ENCODE results near the gene TEKT3.

TEKT3 gene

GRCh38 chr17:15368600-15368999, 27.2 kb upstream of the TEKT3 start:
- no peak overlapping the region for H3K4me3 ChIP-seq (ENCODE audit: low read depth, low read length)
- TF ChIP-seq CTCF (IDR thresholded peaks at IDR 0.05; ENCODE audit: insufficient read depth, low read depth, low read length, missing control alignments): no peak
- DNase-seq (ENCODE audit: low read depth): no peak

DNA sequence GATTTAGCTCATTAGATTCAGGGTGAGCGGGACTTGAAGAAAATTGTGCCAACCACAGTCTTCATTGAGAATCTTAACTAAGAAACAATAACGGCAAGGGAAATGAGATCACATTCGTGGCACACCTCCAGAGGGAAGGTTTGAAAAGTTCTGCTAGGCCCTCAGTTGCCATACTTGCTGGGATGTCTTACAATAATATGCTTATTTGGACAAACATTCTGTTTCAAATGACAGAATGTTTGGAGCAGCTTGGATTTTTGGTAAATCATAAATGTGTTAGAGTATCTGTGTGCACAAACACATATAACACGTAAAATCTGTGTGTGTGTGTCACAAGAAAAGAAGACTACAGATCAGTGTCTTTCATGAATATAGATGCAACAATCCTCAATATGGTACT, 24.6 kb upstream of the TEKT3 start:
- no peak for TF ChIP-seq CTCF (IDR thresholded peaks at IDR 0.05; ENCODE audit: insufficient read depth, low read depth, low read length, missing control alignments)
- DNase-seq (ENCODE audit: low read depth): no peak

GRCh38 chr17:15364615-15365014, 23.2 kb upstream of the TEKT3 start:
- TF ChIP-seq CTCF (IDR thresholded peaks at IDR 0.05; ENCODE audit: insufficient read depth, low read depth, low read length, missing control alignments): no peak
- no peak for DNase-seq (ENCODE audit: low read depth)
- H3K4me3 ChIP-seq (ENCODE audit: low read depth, low read length): no peak overlapping the region

More for the DNA sequence above, 24.6 kb upstream of the TEKT3 start:
- no peak overlapping the region for H3K4me3 ChIP-seq (ENCODE audit: low read depth, low read length)

DNA sequence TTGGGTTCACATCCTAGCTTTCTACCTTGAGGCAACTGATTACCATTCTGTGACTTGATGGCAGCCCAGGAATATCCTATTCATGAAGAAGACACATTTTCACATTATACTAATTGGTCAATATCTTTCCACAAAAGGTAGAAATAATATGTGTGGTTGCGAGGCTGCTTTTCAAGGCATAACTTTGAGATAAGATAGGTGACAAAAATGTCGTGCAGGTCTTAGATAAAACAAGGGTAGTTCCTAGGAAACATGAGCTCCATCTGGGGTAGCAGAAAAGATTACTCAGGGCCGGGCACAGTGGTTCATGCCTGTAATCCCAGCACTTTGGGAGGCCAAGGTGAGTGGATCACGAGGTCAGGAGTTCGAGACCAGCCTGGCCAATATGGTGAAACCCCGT, 22.3 kb upstream of the TEKT3 start:
- no peak for TF ChIP-seq CTCF (IDR thresholded peaks at IDR 0.05; ENCODE audit: insufficient read depth, low read depth, low read length, missing control alignments)

GRCh38 chr17:15361592-15361991, 20.2 kb upstream of the TEKT3 start:
- no peak for DNase-seq (ENCODE audit: low read depth)
- H3K4me3 ChIP-seq (ENCODE audit: low read depth, low read length): no peak overlapping the region
- TF ChIP-seq CTCF (IDR thresholded peaks at IDR 0.05; ENCODE audit: insufficient read depth, low read depth, low read length, missing control alignments): no peak

More for the DNA sequence above, 22.3 kb upstream of the TEKT3 start:
- DNase-seq (ENCODE audit: low read depth): no peak
- H3K4me3 ChIP-seq (ENCODE audit: low read depth, low read length): no peak overlapping the region

DNA sequence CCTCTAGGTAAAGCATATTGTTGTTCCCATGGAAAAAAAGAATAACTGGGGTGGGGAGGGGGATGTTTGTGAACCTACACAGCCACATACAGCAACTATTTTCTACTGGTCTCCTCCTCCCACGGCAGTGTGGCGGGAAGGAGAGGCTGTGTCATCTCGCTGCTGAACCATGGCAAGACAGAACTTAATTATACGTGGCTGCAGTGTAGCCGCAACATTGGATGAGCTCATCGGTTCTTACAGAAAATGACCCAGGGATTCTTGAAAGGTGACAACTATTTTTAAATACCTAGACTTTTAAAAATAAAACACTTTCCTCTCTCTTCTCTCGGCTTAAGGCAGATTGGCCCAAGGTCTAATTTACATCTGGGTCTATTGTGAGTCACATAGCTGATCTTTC, 19.8 kb upstream of the TEKT3 start:
- H3K4me3 ChIP-seq (ENCODE audit: low read depth, low read length): no peak overlapping the region
- DNase-seq (ENCODE audit: low read depth): no peak
- TF ChIP-seq CTCF (IDR thresholded peaks at IDR 0.05; ENCODE audit: insufficient read depth, low read depth, low read length, missing control alignments): no peak

DNA sequence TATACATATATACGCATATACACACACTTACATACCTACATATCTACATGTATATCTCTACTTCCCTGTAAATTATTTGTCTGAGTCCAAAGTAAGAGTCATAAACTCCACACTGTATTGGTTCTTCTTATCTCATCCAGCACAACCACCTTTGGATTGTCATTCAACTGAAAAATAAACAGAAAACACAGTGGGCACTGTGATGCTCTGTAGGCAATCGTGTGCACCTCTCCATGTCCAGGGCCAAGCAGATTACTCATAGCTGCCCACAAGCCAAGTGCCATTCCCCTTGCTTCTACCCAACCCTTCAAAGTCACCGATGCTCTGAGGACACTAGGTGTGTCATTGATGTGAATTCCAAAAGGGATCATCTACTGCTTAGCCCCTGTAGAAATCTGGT, 12.9 kb upstream of the TEKT3 start:
- no peak for TF ChIP-seq CTCF (IDR thresholded peaks at IDR 0.05; ENCODE audit: insufficient read depth, low read depth, low read length, missing control alignments)
- DNase-seq (ENCODE audit: low read depth): no peak
- H3K4me3 ChIP-seq (ENCODE audit: low read depth, low read length): no peak overlapping the region
